ENCODE results near the gene TGFBR3. TPM values are rescaled to one million over a fixed set of nuclear protein-coding genes. Genes with fewer than 3 reads are reported as not detected.

TGFBR3 gene
- total and polyA plus RNA-seq, 4 experiments from 2014 or later: 34.5 to 47.3 (median 42.3) TPM

DNA sequence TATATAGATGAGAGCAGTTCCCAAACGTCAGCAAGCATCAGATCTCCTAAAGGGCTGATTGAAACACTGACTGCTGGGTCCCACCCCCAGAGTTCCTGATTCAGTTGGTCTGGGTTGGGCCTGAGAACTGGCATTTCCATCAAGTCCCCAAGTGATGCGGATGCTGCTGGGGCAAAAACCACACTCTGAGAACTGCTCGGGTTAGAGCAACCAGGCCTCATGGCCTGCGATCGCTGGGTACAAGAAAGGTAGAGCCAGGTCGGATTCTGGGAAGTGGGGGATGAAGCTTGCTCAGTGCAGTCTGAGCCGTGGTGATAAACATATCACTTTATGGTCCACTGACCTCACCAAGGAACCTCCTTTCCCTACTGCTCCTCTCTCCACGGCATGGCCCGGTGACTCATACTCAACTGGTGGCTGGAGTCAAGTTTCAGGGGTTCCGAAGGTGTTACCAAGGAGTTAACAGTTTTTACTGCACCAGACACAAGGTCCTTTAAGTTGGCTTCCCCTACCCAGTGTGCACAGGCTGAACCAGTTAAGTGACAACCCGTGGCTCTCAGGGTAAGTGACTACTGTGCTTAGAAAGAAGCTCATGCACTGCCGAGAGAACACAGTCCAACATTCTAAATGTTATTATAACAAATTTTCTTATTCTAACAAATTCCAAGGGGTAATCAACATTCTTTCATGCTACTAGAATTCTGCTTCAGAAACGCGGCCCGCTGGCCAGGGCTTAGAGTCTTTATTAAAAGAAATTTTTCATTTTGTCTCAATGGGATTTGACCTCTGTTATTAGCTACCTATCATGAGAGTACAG is 153.5 kb downstream of the TGFBR3 start:
- Mint-ChIP-seq H3K36me3 (peaks cover 27 to 58% of the 10 kb centered on the region in 2 donors), H3K4me1 (peaks cover 32 to 55% (median 47%) of the 10 kb centered on the region in 4 donors), H3K27ac (peak overlapping the region; percentile 19 to 80 (median 42)), H3K27me3 (no peaks in the 10 kb centered on the region), H3K4me3 (peak overlapping the region in 6 of 8 donors; percentile 39 to 86 (median 58)), H3K9me3 (no peaks in the 10 kb centered on the region)
- ChIA-PET CTCF (ENCODE audit: partially characterized antibody) (interaction anchor here (2.4 kb wide), 1 partner anchor 152 kb away, joined by 8 read pairs; no protein-coding TSS in a partner anchor), POLR2A (ENCODE audit: partially characterized antibody) (interaction anchor here (0.8 kb wide), 1 partner anchor 72 kb away, joined by 4 read pairs; no protein-coding TSS in a partner anchor)
- Histone ChIP-seq H3K9me3 (ENCODE audit: control insufficient read depth in 1 of 2, low read length in 2 of 2) (no peaks in the 10 kb centered on the region), H3K4me1 (ENCODE audit: insufficient read depth, low read length) (peaks cover 42% of the 10 kb centered on the region), H3K4me3 (ENCODE audit: low read length in 2 of 2) (no peak overlapping the region), H3K36me3 (ENCODE audit: insufficient read depth, low read length) (peaks cover 14% of the 10 kb centered on the region), H3K27me3 (ENCODE audit: insufficient read depth, low read length) (no peaks in the 10 kb centered on the region), H3K27ac (ENCODE audit: low read depth, low read length) (no peak overlapping the region)
- no peak for DNase-seq
- intact Hi-C loops (cut with micrococcal nuclease): no loop called here

DNA sequence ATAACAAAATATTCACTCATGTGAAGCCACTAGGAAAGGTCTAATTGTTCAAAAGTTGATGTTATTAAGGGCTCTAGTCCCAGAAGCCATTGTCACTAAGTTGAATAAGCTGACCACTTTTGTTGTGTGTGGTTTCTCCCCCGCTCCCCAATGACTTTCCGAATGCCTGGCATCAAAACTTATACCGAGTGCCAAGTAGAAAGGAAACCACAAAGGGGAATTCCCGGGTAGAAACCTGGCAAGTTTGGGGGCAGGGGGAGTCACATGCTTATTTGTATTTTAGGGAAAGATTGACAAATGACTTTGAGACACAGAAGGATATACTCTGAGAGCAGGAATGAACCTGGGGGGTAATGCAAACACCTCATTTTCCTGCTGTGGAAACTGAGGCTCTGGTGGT is 154.1 kb downstream of the TGFBR3 start:
- Histone ChIP-seq H3K4me1 (ENCODE audit: insufficient read depth, low read length) (peaks cover 42% of the 10 kb centered on the region), H3K9me3 (ENCODE audit: control insufficient read depth in 1 of 2, low read length in 2 of 2) (no peaks in the 10 kb centered on the region), H3K27ac (ENCODE audit: low read depth, low read length) (no peak overlapping the region), H3K36me3 (ENCODE audit: insufficient read depth, low read length) (peaks cover 14% of the 10 kb centered on the region), H3K4me3 (ENCODE audit: low read length in 2 of 2) (no peak overlapping the region), H3K27me3 (ENCODE audit: insufficient read depth, low read length) (no peaks in the 10 kb centered on the region)
- ChIA-PET CTCF (ENCODE audit: partially characterized antibody) (interaction anchor here (2.4 kb wide), 1 partner anchor 152 kb away, joined by 8 read pairs; no protein-coding TSS in a partner anchor), POLR2A (ENCODE audit: partially characterized antibody) (no interaction called here)
- Mint-ChIP-seq H3K36me3 (peaks cover 28 to 61% of the 10 kb centered on the region in 2 donors), H3K4me3 (peak overlapping the region in 7 of 8 donors; percentile 52 to 86 (median 70)), H3K4me1 (peaks cover 32 to 55% (median 45%) of the 10 kb centered on the region in 4 donors), H3K27me3 (no peaks in the 10 kb centered on the region), H3K27ac (peak overlapping the region; percentile 45 to 91 (median 77)), H3K9me3 (no peaks in the 10 kb centered on the region)
- peak; percentile 12 to 75 (median 23) for DNase-seq
- intact Hi-C loops (cut with micrococcal nuclease): no loop called here

DNA sequence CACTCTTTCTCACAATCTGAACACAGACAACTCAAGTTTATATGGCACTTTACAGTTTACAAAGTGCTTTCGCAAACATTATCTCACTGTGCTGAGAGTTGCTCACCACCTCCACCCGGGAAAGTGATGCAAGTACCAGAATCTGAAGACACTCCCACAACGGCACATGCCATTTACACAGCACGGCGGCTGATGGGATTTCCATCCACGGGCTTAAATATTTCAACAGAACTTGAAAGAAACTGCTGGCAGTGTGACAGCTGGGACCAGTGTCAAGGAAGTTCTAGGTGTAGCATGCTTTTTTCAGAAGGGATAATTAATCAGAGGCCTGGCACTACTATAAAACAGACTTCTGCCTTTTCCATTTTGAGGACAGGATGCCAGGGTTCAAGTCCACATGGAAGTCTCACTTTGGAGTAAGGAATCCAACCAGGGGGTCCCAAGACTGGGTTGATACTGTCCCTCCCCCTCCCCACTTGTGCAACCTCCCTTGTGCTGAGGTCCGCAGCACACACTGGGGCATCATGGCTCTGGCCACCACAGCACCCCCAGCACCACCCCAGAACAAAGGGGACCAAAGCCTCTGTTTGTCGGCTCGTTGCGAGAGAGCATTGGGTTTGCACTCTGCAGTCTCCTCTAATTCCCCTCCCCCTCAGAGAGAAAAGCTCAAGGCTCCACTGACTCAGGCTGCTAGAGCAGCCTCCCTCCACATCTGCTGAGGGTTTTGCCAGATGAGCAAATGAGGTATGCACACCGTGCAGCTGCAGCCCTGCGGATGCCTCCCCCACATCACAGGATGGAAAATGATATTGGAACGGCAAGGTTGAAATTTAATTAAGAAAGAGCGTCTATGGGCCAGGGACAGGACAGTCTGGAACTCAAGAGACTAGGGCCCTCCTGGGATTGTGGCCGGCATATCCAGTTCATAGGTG is 154.9 kb downstream of the TGFBR3 start:
- Histone ChIP-seq H3K36me3 (ENCODE audit: insufficient read depth, low read length) (peaks cover 14% of the 10 kb centered on the region), H3K4me3 (ENCODE audit: low read length in 2 of 2) (peak overlapping the region in 1 of 2 donors; percentile 6), H3K27me3 (ENCODE audit: insufficient read depth, low read length) (no peaks in the 10 kb centered on the region), H3K9me3 (ENCODE audit: control insufficient read depth in 1 of 2, low read length in 2 of 2) (no peaks in the 10 kb centered on the region), H3K4me1 (ENCODE audit: insufficient read depth, low read length) (peaks cover 42% of the 10 kb centered on the region), H3K27ac (ENCODE audit: low read depth, low read length) (no peak overlapping the region)
- Mint-ChIP-seq H3K27ac (peak overlapping the region; percentile 45 to 91 (median 84)), H3K36me3 (peaks cover 31 to 68% of the 10 kb centered on the region in 2 donors), H3K4me1 (peaks cover 30 to 55% (median 42%) of the 10 kb centered on the region in 4 donors), H3K27me3 (no peaks in the 10 kb centered on the region), H3K4me3 (peak overlapping the region in 7 of 8 donors; percentile 52 to 86 (median 70)), H3K9me3 (no peaks in the 10 kb centered on the region)
- peak in 4 of 5 donors; percentile 8 to 63 (median 16) for DNase-seq
- intact Hi-C loops (cut with micrococcal nuclease): no loop called here
- CTCF ChIA-PET (ENCODE audit: partially characterized antibody): interaction anchor here (2.4 kb wide), 1 partner anchor 153 kb away, joined by 8 read pairs; no protein-coding TSS in a partner anchor
- POLR2A ChIA-PET (ENCODE audit: partially characterized antibody): no interaction called here

DNA sequence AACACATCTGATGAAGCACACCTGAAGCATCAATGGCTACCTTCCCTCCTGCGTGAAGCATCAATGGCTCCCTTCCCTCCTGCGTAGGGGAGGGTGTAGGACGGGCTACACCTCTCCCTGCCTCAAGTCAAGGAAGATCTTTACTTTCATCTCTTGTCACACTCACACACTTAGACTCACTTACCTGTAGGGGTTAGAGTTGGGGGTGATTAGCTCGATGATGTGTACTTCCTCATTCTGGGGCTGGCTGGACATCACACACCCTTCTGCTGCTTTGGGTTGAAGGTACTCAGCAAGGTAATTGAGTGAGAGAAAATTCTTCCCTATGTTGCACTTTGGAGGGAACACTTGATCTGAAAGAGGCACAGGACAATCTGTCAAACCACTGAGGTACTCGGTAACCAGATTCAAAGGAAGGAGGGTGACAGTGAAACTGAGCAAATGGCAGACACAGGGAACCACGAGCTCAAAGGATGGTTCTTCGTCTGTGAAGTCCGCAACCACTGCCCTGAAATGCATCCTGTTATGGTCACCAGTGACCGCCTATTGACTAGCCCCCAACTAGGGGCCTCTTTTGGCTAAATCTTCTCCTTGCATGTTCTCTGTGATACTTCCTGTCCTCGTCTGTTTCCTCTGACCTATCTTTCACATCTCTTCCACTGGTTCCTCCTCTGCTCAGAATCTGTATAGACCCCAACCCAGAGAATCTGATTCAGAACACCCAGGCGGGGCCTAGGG is 156.2 kb downstream of the TGFBR3 start:
- Histone ChIP-seq H3K9me3 (ENCODE audit: control insufficient read depth in 1 of 2, low read length in 2 of 2) (no peaks in the 10 kb centered on the region), H3K36me3 (ENCODE audit: insufficient read depth, low read length) (peaks cover 14% of the 10 kb centered on the region), H3K27me3 (ENCODE audit: insufficient read depth, low read length) (no peaks in the 10 kb centered on the region), H3K4me3 (ENCODE audit: low read length in 2 of 2) (no peak overlapping the region), H3K27ac (ENCODE audit: low read depth, low read length) (no peak overlapping the region), H3K4me1 (ENCODE audit: insufficient read depth, low read length) (peaks cover 42% of the 10 kb centered on the region)
- Mint-ChIP-seq H3K9me3 (no peaks in the 10 kb centered on the region), H3K36me3 (peaks cover 42 to 73% of the 10 kb centered on the region in 2 donors), H3K27me3 (no peaks in the 10 kb centered on the region), H3K4me1 (peaks cover 29 to 45% (median 41%) of the 10 kb centered on the region in 4 donors), H3K27ac (peak overlapping the region; percentile 4 to 88 (median 59)), H3K4me3 (peak overlapping the region in 5 of 8 donors; percentile 14 to 86 (median 52))
- POLR2A ChIA-PET (ENCODE audit: partially characterized antibody): interaction anchor here (1.0 kb wide), 1 partner anchor 172 kb away, joined by 3 read pairs; no protein-coding TSS in a partner anchor
- intact Hi-C loops (cut with micrococcal nuclease): no loop called here
- DNase-seq: no peak
- CTCF ChIA-PET (ENCODE audit: partially characterized antibody): interaction anchor here (1.3 kb wide), 1 partner anchor 217 kb away, joined by 5 read pairs; no protein-coding TSS in a partner anchor

DNA sequence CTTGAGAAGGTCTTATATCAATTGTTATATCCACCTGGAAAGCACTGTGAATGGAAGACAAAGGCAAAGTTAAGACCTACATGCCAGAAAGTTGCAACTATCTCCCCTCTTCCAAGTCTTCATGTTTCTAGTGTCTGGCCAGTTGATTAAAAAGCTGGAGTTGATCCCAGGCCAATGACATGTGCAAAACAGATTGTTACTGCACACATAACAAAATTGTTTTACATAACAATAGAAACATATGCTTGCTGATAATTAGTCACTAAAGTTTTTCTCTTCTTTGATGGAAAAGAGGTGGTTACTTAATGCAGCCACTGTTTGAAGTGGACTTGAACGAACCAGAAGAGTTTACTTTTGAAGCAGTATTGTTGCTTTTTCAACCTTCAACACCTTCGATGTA is 158.2 kb downstream of the TGFBR3 start:
- CTCF ChIA-PET (ENCODE audit: partially characterized antibody): no interaction called here
- H3K36me3 Mint-ChIP-seq: peaks cover 44 to 70% of the 10 kb centered on the region in 2 donors
- POLR2A ChIA-PET (ENCODE audit: partially characterized antibody): no interaction called here
- DNase-seq: no peak
- H3K27me3 Mint-ChIP-seq: no peaks in the 10 kb centered on the region
- Histone ChIP-seq H3K27me3 (ENCODE audit: insufficient read depth, low read length) (no peaks in the 10 kb centered on the region), H3K4me1 (ENCODE audit: insufficient read depth, low read length) (peaks cover 34% of the 10 kb centered on the region), H3K27ac (ENCODE audit: low read depth, low read length) (no peak overlapping the region), H3K36me3 (ENCODE audit: insufficient read depth, low read length) (peaks cover 14% of the 10 kb centered on the region), H3K9me3 (ENCODE audit: control insufficient read depth in 1 of 2, low read length in 2 of 2) (no peaks in the 10 kb centered on the region), H3K4me3 (ENCODE audit: low read length in 2 of 2) (no peak overlapping the region)
- H3K4me1 Mint-ChIP-seq: peaks cover 23 to 38% (median 34%) of the 10 kb centered on the region in 4 donors
- no peak overlapping the region for H3K27ac Mint-ChIP-seq
- no peaks in the 10 kb centered on the region for H3K9me3 Mint-ChIP-seq
- intact Hi-C loops (cut with micrococcal nuclease): no loop called here
- H3K4me3 Mint-ChIP-seq: no peak overlapping the region

DNA sequence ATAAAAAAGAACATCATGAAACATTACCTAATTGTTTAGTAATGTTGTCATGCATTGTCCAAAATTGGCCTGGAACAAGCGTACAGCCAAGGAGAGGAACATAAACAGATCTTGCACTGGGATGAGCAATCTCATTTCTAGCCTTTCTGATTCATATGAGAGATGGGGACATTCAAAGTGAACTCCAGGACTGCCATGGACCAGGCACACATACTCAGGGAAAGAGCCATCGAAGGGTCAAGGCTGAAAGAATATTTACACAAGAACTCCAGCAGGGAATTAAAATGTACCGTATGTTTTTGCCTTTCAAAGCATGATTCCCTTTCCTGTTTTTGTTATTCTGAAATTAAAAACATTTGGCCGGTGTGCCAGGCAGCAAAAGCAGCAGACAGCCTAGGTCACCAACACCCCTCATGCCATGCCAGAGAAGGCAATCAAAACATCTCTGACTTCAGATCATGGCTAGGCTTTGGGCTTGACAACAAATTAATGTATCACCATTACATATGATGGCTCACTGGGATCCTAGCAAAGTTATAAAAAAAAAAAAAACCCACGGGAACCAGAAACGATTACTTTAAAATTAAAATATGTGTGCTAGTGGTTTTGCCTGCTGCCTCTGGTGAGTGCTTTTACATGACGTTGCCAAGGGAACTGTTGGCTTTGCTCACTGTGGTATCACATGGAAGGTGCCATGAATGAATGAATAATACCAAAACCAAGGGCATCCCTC is 159.8 kb downstream of the TGFBR3 start:
- Mint-ChIP-seq H3K36me3 (peaks cover 50 to 73% of the 10 kb centered on the region in 2 donors), H3K4me1 (peaks cover 11 to 22% (median 20%) of the 10 kb centered on the region in 4 donors), H3K9me3 (no peaks in the 10 kb centered on the region), H3K27ac (peak overlapping the region in 1 of 7 donors; percentile 11), H3K27me3 (no peaks in the 10 kb centered on the region), H3K4me3 (no peak overlapping the region)
- no peaks in the 10 kb centered on the region for H3K9me3 ChIP-seq (ENCODE audit: control insufficient read depth in 1 of 2, low read length in 2 of 2)
- no peak overlapping the region for H3K27ac ChIP-seq (ENCODE audit: low read depth, low read length)
- CTCF ChIA-PET (ENCODE audit: partially characterized antibody): no interaction called here
- intact Hi-C loops (cut with micrococcal nuclease): no loop called here
- H3K4me3 ChIP-seq (ENCODE audit: low read length in 2 of 2): no peak overlapping the region
- H3K4me1 ChIP-seq (ENCODE audit: insufficient read depth, low read length): peaks cover 18% of the 10 kb centered on the region
- POLR2A ChIA-PET (ENCODE audit: partially characterized antibody): no interaction called here
- no peak for DNase-seq
- H3K27me3 ChIP-seq (ENCODE audit: insufficient read depth, low read length): no peaks in the 10 kb centered on the region
- H3K36me3 ChIP-seq (ENCODE audit: insufficient read depth, low read length): peaks cover 11% of the 10 kb centered on the region
